IPS DF 19.7 (cell line): ENCODE measurements around the gene MAGI1.
A peak's percentile ranks its signal among the peaks of the same experiment; 100 is the strongest.
"Not testable (repeated sequence)": the region's sequence is repeated elsewhere in the genome, so short reads cannot be mapped to it uniquely, and the experiment has no call there.

Experiments
- DNase-seq: peaks from one replicate; pipeline ENCODE4 v3.0.0-alpha.2; 2013; ENCODE audit warnings: low read depth, low spot score

Gene MAGI1

GRCh38 chr3:65907232-65908130, 131.2 kb downstream of the MAGI1 start:
- no peak for DNase-seq

- no peak for DNase-seq
Measured at GRCh38 chr3:65905771-65906170, 132.9 kb downstream of the MAGI1 start.

GRCh38 chr3:65904016-65904415, 134.7 kb downstream of the MAGI1 start:
- DNase-seq, result no peak

- DNase-seq, result peak; percentile 85
Measured at GRCh38 chr3:65902304-65902793, 136.4 kb downstream of the MAGI1 start.

- no peak for DNase-seq
Measured at GRCh38 chr3:65901226-65901625, 137.5 kb downstream of the MAGI1 start.

- no peak for DNase-seq
Measured at GRCh38 chr3:65899226-65899625, 139.5 kb downstream of the MAGI1 start.

GRCh38 chr3:65897766-65898165, 141.0 kb downstream of the MAGI1 start:
- no peak for DNase-seq

GRCh38 chr3:65896321-65896720, 142.4 kb downstream of the MAGI1 start:
- DNase-seq, result no peak

GRCh38 chr3:65894679-65895453, 143.9 kb downstream of the MAGI1 start:
- no peak for DNase-seq

- DNase-seq, result no peak
Measured at GRCh38 chr3:65894126-65894525, 144.6 kb downstream of the MAGI1 start.

- no peak for DNase-seq
Measured at GRCh38 chr3:65893631-65894030, 145.1 kb downstream of the MAGI1 start.

- not testable (repeated sequence) for DNase-seq
Measured at GRCh38 chr3:65891477-65891876, 147.2 kb downstream of the MAGI1 start.

- no peak for DNase-seq
Measured at GRCh38 chr3:65890328-65890727, 148.4 kb downstream of the MAGI1 start.

- no peak for DNase-seq
Measured at GRCh38 chr3:65889707-65890099, 149.0 kb downstream of the MAGI1 start.

- no peak for DNase-seq
Measured at GRCh38 chr3:65888980-65889706, 149.6 kb downstream of the MAGI1 start.

GRCh38 chr3:65888196-65888595, 150.5 kb downstream of the MAGI1 start:
- DNase-seq, result no peak

- no peak for DNase-seq
Measured at GRCh38 chr3:65886391-65886790, 152.3 kb downstream of the MAGI1 start.

GRCh38 chr3:65884071-65884470, 154.6 kb downstream of the MAGI1 start:
- no peak for DNase-seq

- DNase-seq, result no peak
Measured at GRCh38 chr3:65883613-65884012, 155.1 kb downstream of the MAGI1 start.

- DNase-seq, result no peak
Measured at GRCh38 chr3:65880350-65880749, 158.4 kb downstream of the MAGI1 start.

- DNase-seq, result no peak
Measured at GRCh38 chr3:65879372-65879771, 159.3 kb downstream of the MAGI1 start.

- peak; percentile 30 for DNase-seq
Measured at GRCh38 chr3:65878831-65879230, 159.9 kb downstream of the MAGI1 start.
